ENCODE results near the gene MRFAP1. TPM values are rescaled to one million over a fixed set of nuclear protein-coding genes. Genes with fewer than 3 reads are reported as not detected.

The MRFAP1 gene
- 85.1 and 109 TPM in 2 replicates for total RNA-seq

GRCh38 chr4:6640292-6641163 lies at the start of gene MRFAP1:
Gene MRFAP1 (plus strand): TSS chr4:6640685. CDS start chr4:6640863, 178 bp downstream.
- peak; percentile 87 to 96 for DNase-seq (ENCODE audit: low read depth in 2 of 2)

GRCh38 chr4:6591313-6591712 lies 49.2 kb upstream of the MRFAP1 start:
- no peak for DNase-seq (ENCODE audit: low read depth in 2 of 2)

GRCh38 chr4:6591781-6592180 lies 48.7 kb upstream of the MRFAP1 start:
- no peak for DNase-seq (ENCODE audit: low read depth in 2 of 2)

GRCh38 chr4:6592804-6593563 lies 47.5 kb upstream of the MRFAP1 start:
- DNase-seq (ENCODE audit: low read depth in 2 of 2), result no peak

GRCh38 chr4:6594341-6594740 lies 46.1 kb upstream of the MRFAP1 start:
- DNase-seq (ENCODE audit: low read depth in 2 of 2), result no peak

GRCh38 chr4:6594826-6595355 lies 45.6 kb upstream of the MRFAP1 start:
- DNase-seq (ENCODE audit: low read depth in 2 of 2), result no peak

- no peak for DNase-seq (ENCODE audit: low read depth in 2 of 2)
Measured at GRCh38 chr4:6595897-6596537, 44.5 kb upstream of the MRFAP1 start.

GRCh38 chr4:6596948-6597347 lies 43.5 kb upstream of the MRFAP1 start:
- DNase-seq (ENCODE audit: low read depth in 2 of 2), result no peak

GRCh38 chr4:6598127-6598526 lies 42.4 kb upstream of the MRFAP1 start:
- no peak for DNase-seq (ENCODE audit: low read depth in 2 of 2)

- DNase-seq (ENCODE audit: low read depth in 2 of 2), result no peak
Measured at GRCh38 chr4:6598641-6599040, 41.8 kb upstream of the MRFAP1 start.

- DNase-seq (ENCODE audit: low read depth in 2 of 2), result no peak
Measured at GRCh38 chr4:6601661-6602250, 38.7 kb upstream of the MRFAP1 start.

GRCh38 chr4:6602289-6602688 lies 38.2 kb upstream of the MRFAP1 start:
- no peak for DNase-seq (ENCODE audit: low read depth in 2 of 2)

GRCh38 chr4:6603128-6603527 lies 37.4 kb upstream of the MRFAP1 start:
- DNase-seq (ENCODE audit: low read depth in 2 of 2), result no peak

- DNase-seq (ENCODE audit: low read depth in 2 of 2), result no peak
Measured at GRCh38 chr4:6605114-6605513, 35.4 kb upstream of the MRFAP1 start.

GRCh38 chr4:6605605-6606004 lies 34.9 kb upstream of the MRFAP1 start:
- no peak for DNase-seq (ENCODE audit: low read depth in 2 of 2)

- no peak for DNase-seq (ENCODE audit: low read depth in 2 of 2)
Measured at GRCh38 chr4:6606465-6607235, 33.8 kb upstream of the MRFAP1 start.

- no peak for DNase-seq (ENCODE audit: low read depth in 2 of 2)
Measured at GRCh38 chr4:6607368-6608055, 33.0 kb upstream of the MRFAP1 start.

GRCh38 chr4:6608758-6609414 lies 31.6 kb upstream of the MRFAP1 start:
- no peak for DNase-seq (ENCODE audit: low read depth in 2 of 2)

- no peak for DNase-seq (ENCODE audit: low read depth in 2 of 2)
Measured at GRCh38 chr4:6609415-6610079, 30.9 kb upstream of the MRFAP1 start.

All from dermis microvascular lymphatic vessel endothelial cell (primary cell).